ENCODE data around the gene MAX. TPM values are rescaled to one million over a fixed set of nuclear protein-coding genes. Genes with fewer than 3 reads are reported as not detected.

The MAX gene
- total and polyA plus RNA-seq, 2 of the 8 experiments (the other 6 are each of a cell fraction or from before 2014, with no cell fraction given), result 36.9 to 65.1 TPM

- no peak overlapping the region for H3K4me2 ChIP-seq (ENCODE audit: insufficient read depth in 1 of 2, low read depth in 2 of 2, low read length in 2 of 2)
- H3K4me1 ChIP-seq (replicated peaks in 1 of 4; ENCODE audit: control insufficient read depth in 3 of 4, insufficient read depth in 4 of 4, low read length in 3 of 4), result no peaks in the 10 kb centered on the region
- H2BK12ac ChIP-seq (ENCODE audit: low read depth, low read length), result no peak overlapping the region
- no peak overlapping the region for H3K23ac ChIP-seq (ENCODE audit: insufficient read length)
- no peak overlapping the region for H4K5ac ChIP-seq (ENCODE audit: insufficient read length, low read depth, low read length)
- TF ChIP-seq EZH2 (IDR thresholded peaks at IDR 0.05; ENCODE audit: low read depth, low read length, severe bottlenecking), result no peak
- TF ChIP-seq JUND (IDR thresholded peaks at IDR 0.05; ENCODE audit: low read length), result no peak
- no peak for TF ChIP-seq CREB1 (IDR thresholded peaks at IDR 0.05)
- no peak for TF ChIP-seq RXRA (IDR thresholded peaks at IDR 0.05; ENCODE audit: insufficient read depth, low read depth, low read length)
- TF ChIP-seq SUZ12 (IDR thresholded peaks at IDR 0.05; ENCODE audit: low read length), result no peak
- TF ChIP-seq ASH2L (IDR thresholded peaks at IDR 0.05; ENCODE audit: low read length), result no peak
- TF ChIP-seq KDM4A (IDR thresholded peaks at IDR 0.05; ENCODE audit: low read depth, low read length, severe bottlenecking), result no peak
- no peak for TF ChIP-seq BACH1 (IDR thresholded peaks at IDR 0.05; ENCODE audit: low read length)
- no peak for TF ChIP-seq CTBP2 (IDR thresholded peaks at IDR 0.05; ENCODE audit: borderline replicate concordance, insufficient read depth, insufficient read length, low read length)
- H3K79me2 ChIP-seq (ENCODE audit: control insufficient read depth in 1 of 2, insufficient read depth in 2 of 2, low read length in 2 of 2), result no peaks in the 10 kb centered on the region
- H2BK120ac ChIP-seq (replicated peaks; ENCODE audit: low read depth, low read length), result no peak overlapping the region
- H3K27me3 ChIP-seq (replicated peaks in 1 of 4; ENCODE audit: control insufficient read depth in 3 of 4, extremely low read depth in 1 of 4, insufficient read depth in 3 of 4, low read length in 3 of 4), result no peaks in the 10 kb centered on the region
- no peak for FAIRE-seq
- H4K20me1 ChIP-seq (replicated peaks in 1 of 2; ENCODE audit: control insufficient read depth in 1 of 2, insufficient read depth in 2 of 2, low read length in 2 of 2), result no peaks in the 10 kb centered on the region
- no peak overlapping the region for H2BK20ac ChIP-seq (ENCODE audit: low read length)
- no peak overlapping the region for H3K9ac ChIP-seq (replicated peaks in 1 of 4; ENCODE audit: extremely low read depth in 1 of 4, low read depth in 3 of 4, low read length in 3 of 4)
- H3K36me3 ChIP-seq (ENCODE audit: control insufficient read depth in 2 of 4, insufficient read depth in 4 of 4, low read length in 3 of 4), result no peaks in the 10 kb centered on the region
- ChIA-PET POLR2A (ENCODE audit: partially characterized antibody) (no interaction called here), CTCF (ENCODE audit: partially characterized antibody) (interaction anchor here (0.7 kb wide), 1 partner anchor 48 kb away, joined by 3 read pairs; no protein-coding TSS in a partner anchor)
- H3K4ac ChIP-seq (replicated peaks; ENCODE audit: insufficient read length, low read depth, low read length), result no peak overlapping the region
- 0 out of 2 replicates have a peak overlapping the region, but pooled peaks have one; percentile 19 for H2AFZ ChIP-seq (ENCODE audit: low read length)
- no peak overlapping the region for H3K27ac ChIP-seq (ENCODE audit: low read depth, low read length)
- no peaks in the 10 kb centered on the region for H3K9me3 ChIP-seq (ENCODE audit: insufficient read depth in 2 of 2, low read depth in 1 of 2, low read length in 1 of 2)
- no peaks in the 10 kb centered on the region for H3K23me2 ChIP-seq (ENCODE audit: low read depth, low read length)
- no peak overlapping the region for H3K4me3 ChIP-seq (ENCODE audit: extremely low read depth in 1 of 4, insufficient read depth in 2 of 4, low read depth in 3 of 4, low read length in 4 of 4)
- H3K79me1 ChIP-seq (ENCODE audit: low read depth, low read length), result no peaks in the 10 kb centered on the region
- H4K8ac ChIP-seq (ENCODE audit: extremely low read depth, insufficient read depth, low read length), result no peak overlapping the region
- 93% methylated on average over 6 of the region's 6 CpGs; no CpG with 5 or more reads in 1 of the 2 experiments for WGBS, 2 experiments (ENCODE audit: extremely low coverage in 1 of 2, insufficient coverage in 1 of 2, insufficient read length in 1 of 2, insufficient replicate concordance in 2 of 2, low coverage in 1 of 2, low lambda C conversion rate in 2 of 2, missing lambda C conversion rate in 1 of 2)
- no peak overlapping the region for H3K14ac ChIP-seq (ENCODE audit: insufficient read length)
- H2BK5ac ChIP-seq (ENCODE audit: low read depth, low read length), result no peak overlapping the region
- no peak overlapping the region for H3K56ac ChIP-seq (replicated peaks; ENCODE audit: insufficient read length, low read depth, low read length)
- no peak overlapping the region for H4K91ac ChIP-seq (replicated peaks; ENCODE audit: insufficient read length, low read length)
- no peak for DNase-seq (ENCODE audit: low read depth in 1 of 2, low spot score in 2 of 2)
- H3K18ac ChIP-seq (ENCODE audit: extremely low read depth, low read length), result no peak overlapping the region
- H2AK5ac ChIP-seq (ENCODE audit: low read depth, low read length), result no peak overlapping the region
- H2BK15ac ChIP-seq (ENCODE audit: low read length), result no peak overlapping the region
Observed at GRCh38 chr14:65151609-65151956, 49.3 kb upstream of the MAX start.
